EH (cell line): ENCODE measurements around the gene PXK.
"Not testable (repeated sequence)": the region's sequence is repeated elsewhere in the genome, so short reads cannot be mapped to it uniquely, and the experiment has no call there.

ENCODE experiments used
- DNase-seq: peaks from one replicate; pipeline ENCODE4 v3.0.0-alpha.2; 2015; ENCODE audit warnings: low read depth

Gene PXK

GRCh38 chr3:58419780-58420507 is 87.3 kb downstream of the PXK start:
- peak; percentile 71 for DNase-seq

GRCh38 chr3:58421004-58421403 is 88.3 kb downstream of the PXK start:
- no peak for DNase-seq

GRCh38 chr3:58422756-58423325 is 90.1 kb downstream of the PXK start:
- peak; percentile 39 for DNase-seq

- DNase-seq: no peak
These were observed 91.9 kb downstream of the PXK start for GRCh38 chr3:58424613-58425012.

- no peak for DNase-seq
These were observed 93.1 kb downstream of the PXK start for GRCh38 chr3:58425782-58426181.

GRCh38 chr3:58427661-58428361 is 95.1 kb downstream of the PXK start:
- DNase-seq: no peak

GRCh38 chr3:58429657-58430056 is 97.0 kb downstream of the PXK start:
- DNase-seq: peak; percentile 31

GRCh38 chr3:58432905-58433304 is 100.2 kb downstream of the PXK start:
- no peak for DNase-seq

GRCh38 chr3:58433400-58434167 is 100.9 kb downstream of the PXK start, which contains the start of gene PDHB:
Gene PDHB, minus strand, starts transcription at chr3:58433832. Its CDS starts 23 bp downstream, at chr3:58433809.
- DNase-seq: peak; percentile 91

- no peak for DNase-seq
These were observed 101.4 kb downstream of the PXK start for GRCh38 chr3:58434168-58434504.

GRCh38 chr3:58434511-58434910 is 101.8 kb downstream of the PXK start:
- DNase-seq: no peak

- peak; percentile 94 for DNase-seq
These were observed 102.3 kb downstream of the PXK start for GRCh38 chr3:58434990-58435389.

GRCh38 chr3:58437276-58437675 is 104.6 kb downstream of the PXK start:
- DNase-seq: not testable (repeated sequence)

GRCh38 chr3:58440996-58441355 is 108.3 kb downstream of the PXK start:
- not testable (repeated sequence) for DNase-seq

GRCh38 chr3:58441514-58442450 is 109.1 kb downstream of the PXK start:
- DNase-seq: no peak

- no peak for DNase-seq
These were observed 119.5 kb downstream of the PXK start for GRCh38 chr3:58452176-58452575.

GRCh38 chr3:58459160-58459559 is 126.5 kb downstream of the PXK start:
- DNase-seq: no peak

GRCh38 chr3:58462829-58463180 is 130.1 kb downstream of the PXK start:
- DNase-seq: no peak

GRCh38 chr3:58463181-58463941 is 130.7 kb downstream of the PXK start:
- DNase-seq: peak; percentile 89

GRCh38 chr3:58463942-58464271 is 131.2 kb downstream of the PXK start:
- no peak for DNase-seq

- no peak for DNase-seq
These were observed 132.2 kb downstream of the PXK start for GRCh38 chr3:58464866-58465265.
